Measurements from ENCODE around the gene TAPT1. TPM values are rescaled to one million over a fixed set of nuclear protein-coding genes. Genes with fewer than 3 reads are reported as not detected.
A peak's percentile ranks its signal among the peaks of the same experiment; 100 is the strongest.

The TAPT1 gene
- total RNA-seq, 2 donors from 2014 or later: 71.3 to 83.6 TPM

DNA sequence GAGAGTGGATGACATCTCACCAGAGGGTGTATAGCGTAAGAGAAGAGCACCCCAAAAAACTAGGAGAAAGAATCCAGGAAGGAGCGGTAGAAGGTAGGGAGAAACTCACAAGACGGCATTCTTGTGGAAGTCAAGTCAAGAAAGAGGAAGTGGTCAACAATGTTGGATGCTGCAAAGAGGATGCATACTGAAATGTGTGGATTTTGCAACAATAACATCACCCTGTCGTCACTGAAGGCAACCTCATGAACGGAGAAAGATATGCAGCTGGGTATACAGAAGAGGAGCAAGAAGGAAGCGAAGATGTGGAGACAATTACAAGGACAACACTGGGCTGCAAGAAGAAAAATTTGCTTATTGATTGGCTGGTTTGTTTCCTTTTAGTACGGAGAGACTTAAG is 11.4 kb upstream of the TAPT1 start:
- H3K36me3 Mint-ChIP-seq (ENCODE audit: low read depth): peaks cover 2% of the 10 kb centered on the region
- no peaks in the 10 kb centered on the region for H3K27me3 Mint-ChIP-seq
- no peak overlapping the region for H3K27ac Mint-ChIP-seq
- peaks cover 12% of the 10 kb centered on the region for H3K4me1 Mint-ChIP-seq
- no peak overlapping the region for H3K4me3 Mint-ChIP-seq
- DNase-seq (no peak), ATAC-seq (no peak)
- H3K9me3 ChIP-seq (ENCODE audit: control insufficient read depth, low read length, poor library complexity, severe bottlenecking): no peaks in the 10 kb centered on the region

DNA sequence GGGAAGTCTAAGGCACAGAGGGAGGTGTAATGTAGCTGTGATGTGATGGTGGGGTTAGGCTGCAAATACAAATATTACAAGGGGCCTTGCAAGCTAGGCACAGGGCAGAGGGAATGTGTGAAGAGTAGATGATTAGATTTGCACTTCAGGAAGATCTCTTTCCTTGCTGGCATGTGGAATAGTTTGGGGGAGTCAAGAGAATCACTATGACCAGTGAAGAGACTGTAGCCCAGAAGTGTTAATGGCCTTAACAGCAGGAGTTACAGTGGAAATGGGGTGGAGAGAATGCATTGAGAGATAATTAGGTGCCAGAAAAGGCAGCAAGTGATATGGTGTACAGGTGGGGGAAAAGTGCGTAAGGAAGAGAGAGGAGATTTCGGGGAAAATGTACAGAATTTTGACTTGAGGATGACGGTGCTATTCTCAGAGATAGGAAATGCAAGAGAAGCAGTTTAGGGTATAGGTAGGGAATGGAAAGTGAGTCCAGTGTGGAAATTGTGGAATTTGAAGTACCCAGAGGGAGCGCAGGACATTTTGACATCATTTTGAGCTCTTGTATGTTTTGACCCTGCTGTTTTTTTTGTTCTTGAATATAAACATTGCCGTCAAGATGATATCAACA is 10.2 kb upstream of the TAPT1 start:
- H3K9me3 ChIP-seq (ENCODE audit: control insufficient read depth, low read length, poor library complexity, severe bottlenecking): no peaks in the 10 kb centered on the region
- Mint-ChIP-seq H3K4me1 (peaks cover 13% of the 10 kb centered on the region), H3K4me3 (no peak overlapping the region), H3K27ac (no peak overlapping the region), H3K36me3 (ENCODE audit: low read depth) (no peaks in the 10 kb centered on the region), H3K27me3 (no peaks in the 10 kb centered on the region)
- ATAC-seq: no peak
- no peak for DNase-seq

DNA sequence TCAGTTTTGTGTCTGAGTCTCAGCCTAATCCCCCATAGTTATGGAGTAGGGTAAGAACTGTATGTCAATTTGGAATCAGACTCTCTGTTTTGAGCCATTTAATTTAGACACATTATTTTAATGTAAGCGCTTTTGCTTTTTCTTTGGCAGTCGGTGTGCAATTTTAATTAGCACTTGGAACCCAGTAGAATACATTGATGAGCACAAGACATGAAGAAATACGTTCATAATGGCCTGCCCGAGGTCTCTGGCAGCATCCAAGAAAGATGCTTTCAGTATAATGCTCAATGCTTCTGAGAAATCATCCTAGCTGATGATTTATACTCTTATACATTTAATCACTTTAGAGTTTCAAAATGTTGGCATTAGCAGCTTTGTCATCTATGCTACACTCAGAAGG is 8.9 kb upstream of the TAPT1 start:
- no peak overlapping the region for H3K4me3 Mint-ChIP-seq
- no peaks in the 10 kb centered on the region for H3K27me3 Mint-ChIP-seq
- H3K27ac Mint-ChIP-seq: no peak overlapping the region
- H3K4me1 Mint-ChIP-seq: peaks cover 17% of the 10 kb centered on the region
- H3K9me3 ChIP-seq (ENCODE audit: control insufficient read depth, low read length, poor library complexity, severe bottlenecking): no peaks in the 10 kb centered on the region
- H3K36me3 Mint-ChIP-seq (ENCODE audit: low read depth): no peaks in the 10 kb centered on the region
- ATAC-seq: no peak
- no peak for DNase-seq

DNA sequence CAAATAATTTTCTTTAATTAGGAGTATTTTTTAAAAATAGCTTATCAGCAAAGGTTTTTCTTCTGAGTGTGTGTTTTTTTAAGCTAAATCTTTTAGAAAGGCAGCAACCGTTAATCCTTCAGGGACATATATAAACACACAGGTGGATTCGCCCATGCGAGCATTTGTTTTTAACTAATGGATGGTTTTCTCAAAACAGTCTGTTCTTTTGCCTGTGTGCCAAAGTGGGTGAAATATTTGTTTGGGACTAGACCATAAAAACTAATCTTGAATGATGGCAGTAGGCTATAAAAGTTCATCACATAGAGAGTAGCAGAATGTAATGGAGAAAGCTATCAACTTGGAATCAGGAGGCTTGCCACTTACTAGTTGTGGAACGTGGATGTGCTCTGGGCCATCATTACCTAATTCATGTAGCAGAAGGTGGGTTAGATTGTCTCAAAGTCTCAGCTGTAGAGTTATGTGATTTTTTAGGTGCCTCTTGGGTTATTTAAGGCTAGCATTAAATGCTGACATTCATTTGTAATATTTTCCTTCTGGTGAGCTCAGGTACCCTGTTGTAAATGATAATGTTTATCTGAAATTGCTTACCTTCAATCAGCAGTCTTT is 7.4 kb upstream of the TAPT1 start:
- no peaks in the 10 kb centered on the region for H3K36me3 Mint-ChIP-seq (ENCODE audit: low read depth)
- H3K27ac Mint-ChIP-seq: peak overlapping the region; percentile 39
- peaks cover 13% of the 10 kb centered on the region for H3K4me1 Mint-ChIP-seq
- no peak for DNase-seq
- no peaks in the 10 kb centered on the region for H3K9me3 ChIP-seq (ENCODE audit: control insufficient read depth, low read length, poor library complexity, severe bottlenecking)
- H3K4me3 Mint-ChIP-seq: no peak overlapping the region
- ATAC-seq: no peak
- H3K27me3 Mint-ChIP-seq: no peaks in the 10 kb centered on the region

DNA sequence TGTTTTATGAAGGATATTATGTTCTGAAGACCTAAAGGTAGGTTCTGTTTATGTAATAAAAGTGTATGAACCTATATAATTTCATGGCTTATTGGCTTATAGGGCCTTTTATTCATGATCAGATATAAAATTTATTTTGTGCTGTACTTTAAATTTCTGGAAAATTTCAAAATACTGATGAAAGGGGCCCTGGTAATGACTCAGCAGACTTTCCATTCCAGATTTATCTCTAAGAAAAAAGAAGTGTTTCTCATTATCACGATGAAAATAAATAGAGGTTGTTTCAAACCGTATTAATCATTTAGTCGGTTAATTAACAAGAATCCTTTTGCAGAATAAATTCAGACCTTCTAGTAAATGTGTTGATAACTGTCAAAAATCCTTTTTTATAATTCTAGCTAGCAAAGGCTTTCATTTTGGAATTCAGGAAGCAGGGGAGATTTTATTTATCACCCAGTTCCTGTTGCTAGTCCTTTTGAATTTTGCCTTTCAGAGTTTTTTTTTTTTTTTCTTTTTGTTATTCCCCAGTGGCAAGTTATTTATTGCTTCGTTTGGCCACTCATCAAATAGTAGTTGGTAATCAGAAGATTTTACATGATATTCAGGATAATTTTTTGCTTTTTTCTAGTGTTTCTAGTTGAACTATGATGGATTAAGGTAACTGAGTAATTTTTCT is 5.4 kb upstream of the TAPT1 start:
- H3K9me3 ChIP-seq (ENCODE audit: control insufficient read depth, low read length, poor library complexity, severe bottlenecking): no peaks in the 10 kb centered on the region
- peaks cover 15% of the 10 kb centered on the region for H3K4me1 Mint-ChIP-seq
- H3K27me3 Mint-ChIP-seq: no peaks in the 10 kb centered on the region
- H3K27ac Mint-ChIP-seq: no peak overlapping the region
- H3K4me3 Mint-ChIP-seq: no peak overlapping the region
- ATAC-seq (no peak), DNase-seq (no peak)
- H3K36me3 Mint-ChIP-seq (ENCODE audit: low read depth): no peaks in the 10 kb centered on the region

DNA sequence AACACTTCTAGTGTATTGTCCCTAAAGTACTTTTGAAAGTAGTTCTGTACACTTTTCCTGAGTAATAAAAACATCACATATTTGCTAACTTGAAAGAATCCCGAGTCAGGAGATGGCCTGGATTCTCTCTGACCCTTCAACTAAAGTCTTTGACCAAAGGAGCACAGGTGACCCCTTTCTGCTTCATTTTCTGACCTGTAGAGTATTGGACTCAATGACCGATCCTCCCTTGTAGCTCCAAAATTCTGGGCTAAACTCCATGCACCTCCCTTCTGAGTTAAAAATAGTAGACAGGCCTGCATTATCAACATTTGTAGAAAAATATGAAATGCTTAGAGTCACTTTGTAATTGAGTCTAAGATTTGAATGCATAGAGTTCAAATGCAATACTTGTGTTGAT is 4.0 kb upstream of the TAPT1 start:
- Mint-ChIP-seq H3K4me1 (peaks cover 15% of the 10 kb centered on the region), H3K36me3 (ENCODE audit: low read depth) (no peaks in the 10 kb centered on the region), H3K27me3 (no peaks in the 10 kb centered on the region), H3K4me3 (no peak overlapping the region), H3K27ac (no peak overlapping the region)
- DNase-seq (no peak), ATAC-seq (no peak)
- no peaks in the 10 kb centered on the region for H3K9me3 ChIP-seq (ENCODE audit: control insufficient read depth, low read length, poor library complexity, severe bottlenecking)

DNA sequence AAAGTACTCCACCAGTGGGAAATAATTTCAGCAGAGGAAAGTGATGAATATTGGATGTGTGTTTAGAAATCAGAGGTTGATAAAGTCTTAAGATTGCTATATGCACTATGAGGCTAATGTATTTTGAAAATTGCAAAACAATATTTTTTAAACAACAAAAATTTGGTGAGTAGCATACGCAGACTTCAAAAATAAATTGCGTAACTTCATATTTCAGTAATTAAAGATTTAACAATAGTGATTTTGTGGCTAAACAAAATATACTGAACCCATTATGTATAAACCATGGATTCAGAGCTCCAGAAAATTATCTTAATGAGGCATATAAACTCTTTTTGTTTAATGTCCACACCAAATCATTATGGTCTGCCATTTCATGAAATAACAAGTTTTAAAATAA is 3.3 kb upstream of the TAPT1 start:
- peaks cover 21% of the 10 kb centered on the region for H3K4me1 Mint-ChIP-seq
- H3K27ac Mint-ChIP-seq: no peak overlapping the region
- no peak overlapping the region for H3K4me3 Mint-ChIP-seq
- ATAC-seq (no peak), DNase-seq (no peak)
- H3K27me3 Mint-ChIP-seq: no peaks in the 10 kb centered on the region
- H3K36me3 Mint-ChIP-seq (ENCODE audit: low read depth): no peaks in the 10 kb centered on the region
- no peaks in the 10 kb centered on the region for H3K9me3 ChIP-seq (ENCODE audit: control insufficient read depth, low read length, poor library complexity, severe bottlenecking)

DNA sequence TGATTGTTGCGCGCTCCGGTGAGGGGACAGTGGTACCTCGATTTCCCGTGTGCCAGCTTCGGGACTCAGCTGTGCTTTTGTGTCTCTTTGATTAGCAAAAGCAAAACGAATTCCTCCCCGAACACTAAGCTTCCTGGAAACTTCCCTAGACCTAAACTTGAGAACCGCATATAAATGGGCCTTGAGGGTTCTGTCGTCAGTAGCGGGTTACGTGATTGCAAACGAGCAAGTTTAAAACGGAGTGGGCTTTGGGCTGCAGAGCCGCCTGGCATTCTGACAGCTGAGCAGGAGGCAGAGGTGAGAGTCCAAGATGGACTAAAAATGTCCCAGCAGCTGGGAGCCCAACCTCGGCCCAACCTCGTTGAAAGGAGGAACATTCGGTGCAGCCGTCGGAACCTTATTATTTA is 1.2 kb upstream of the TAPT1 start:
- no peaks in the 10 kb centered on the region for H3K9me3 ChIP-seq (ENCODE audit: control insufficient read depth, low read length, poor library complexity, severe bottlenecking)
- Mint-ChIP-seq H3K27ac (peak overlapping the region; percentile 96), H3K4me3 (peak overlapping the region; percentile 92), H3K36me3 (ENCODE audit: low read depth) (no peaks in the 10 kb centered on the region), H3K27me3 (no peaks in the 10 kb centered on the region), H3K4me1 (peaks cover 37% of the 10 kb centered on the region)
- ATAC-seq (no peak), DNase-seq (no peak)

DNA sequence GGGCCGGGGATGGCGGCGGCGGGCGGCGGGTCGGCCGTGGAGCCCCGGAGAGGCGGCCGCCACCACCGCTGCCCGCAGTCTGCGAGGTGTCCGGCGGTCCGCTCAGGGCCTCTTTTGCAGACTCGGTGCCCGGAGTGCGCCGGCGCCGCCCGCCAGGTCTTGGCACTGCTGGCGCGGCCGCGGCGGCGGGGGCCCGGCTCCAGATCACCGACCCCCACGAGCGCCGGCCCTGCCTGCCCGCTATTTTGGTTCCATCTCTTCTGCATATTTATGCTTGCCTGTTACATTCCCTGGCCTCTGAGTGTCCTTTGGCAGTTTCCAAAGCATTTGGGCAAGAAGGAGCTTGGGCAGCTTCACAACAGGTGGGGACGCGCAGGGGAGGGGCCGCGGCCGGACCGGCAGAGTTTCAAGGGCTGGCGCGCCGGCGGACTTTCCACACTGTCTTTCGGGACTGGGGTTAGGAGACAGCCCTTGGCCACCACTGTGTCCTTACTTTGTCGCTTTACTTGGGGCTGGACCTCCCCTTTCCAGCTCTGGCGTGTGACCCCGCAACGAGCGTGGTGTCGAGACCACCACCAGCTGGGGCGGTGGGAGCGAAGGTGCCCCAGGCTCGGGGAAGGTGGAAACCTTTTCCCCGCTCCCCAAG is 668 bp upstream of the TAPT1 start:
- ATAC-seq (peak; percentile 13), DNase-seq (peak; percentile 10 to 19 (median 13))
- H3K27ac Mint-ChIP-seq: peak overlapping the region; percentile 96
- H3K4me1 Mint-ChIP-seq: peaks cover 36% of the 10 kb centered on the region
- no peaks in the 10 kb centered on the region for H3K36me3 Mint-ChIP-seq (ENCODE audit: low read depth)
- H3K4me3 Mint-ChIP-seq: peak overlapping the region; percentile 92
- no peaks in the 10 kb centered on the region for H3K9me3 ChIP-seq (ENCODE audit: control insufficient read depth, low read length, poor library complexity, severe bottlenecking)
- no peaks in the 10 kb centered on the region for H3K27me3 Mint-ChIP-seq

DNA sequence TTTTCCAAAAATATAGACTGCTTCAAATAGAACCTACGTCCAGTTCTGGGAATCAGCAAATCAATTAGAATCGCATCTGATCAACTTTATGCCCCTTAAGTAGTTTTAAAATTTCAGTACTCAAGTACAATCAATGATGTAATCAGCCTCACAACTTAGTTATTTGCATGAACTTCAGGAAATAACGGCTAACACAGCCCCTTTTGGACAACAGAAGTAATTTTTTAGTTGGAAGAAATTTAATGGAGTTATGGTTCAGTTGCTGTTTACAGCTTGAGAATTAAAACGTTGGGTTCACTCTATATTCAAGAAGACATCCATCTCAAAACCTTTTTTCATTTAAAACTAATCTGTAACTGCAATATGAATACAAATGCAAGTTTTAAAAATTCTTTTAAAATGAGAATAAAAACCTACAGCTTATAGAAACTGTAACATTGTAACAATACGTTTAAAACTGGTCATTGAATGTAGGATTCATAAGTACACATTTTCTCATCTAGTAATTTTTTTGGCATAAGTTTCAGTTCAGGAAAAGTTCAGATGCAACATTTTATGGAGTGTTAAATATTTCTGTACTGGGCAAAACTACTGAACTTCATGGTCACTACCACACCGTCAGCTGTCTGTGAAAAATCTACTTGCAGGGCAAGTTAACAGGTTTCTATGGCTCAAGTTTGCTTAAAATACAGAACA is 956 bp downstream of the TAPT1 start:
- Mint-ChIP-seq H3K27ac (peak overlapping the region; percentile 81), H3K36me3 (ENCODE audit: low read depth) (no peaks in the 10 kb centered on the region), H3K4me3 (peak overlapping the region; percentile 85), H3K27me3 (no peaks in the 10 kb centered on the region), H3K4me1 (peaks cover 34% of the 10 kb centered on the region)
- no peaks in the 10 kb centered on the region for H3K9me3 ChIP-seq (ENCODE audit: control insufficient read depth, low read length, poor library complexity, severe bottlenecking)
- ATAC-seq (no peak), DNase-seq (no peak)

DNA sequence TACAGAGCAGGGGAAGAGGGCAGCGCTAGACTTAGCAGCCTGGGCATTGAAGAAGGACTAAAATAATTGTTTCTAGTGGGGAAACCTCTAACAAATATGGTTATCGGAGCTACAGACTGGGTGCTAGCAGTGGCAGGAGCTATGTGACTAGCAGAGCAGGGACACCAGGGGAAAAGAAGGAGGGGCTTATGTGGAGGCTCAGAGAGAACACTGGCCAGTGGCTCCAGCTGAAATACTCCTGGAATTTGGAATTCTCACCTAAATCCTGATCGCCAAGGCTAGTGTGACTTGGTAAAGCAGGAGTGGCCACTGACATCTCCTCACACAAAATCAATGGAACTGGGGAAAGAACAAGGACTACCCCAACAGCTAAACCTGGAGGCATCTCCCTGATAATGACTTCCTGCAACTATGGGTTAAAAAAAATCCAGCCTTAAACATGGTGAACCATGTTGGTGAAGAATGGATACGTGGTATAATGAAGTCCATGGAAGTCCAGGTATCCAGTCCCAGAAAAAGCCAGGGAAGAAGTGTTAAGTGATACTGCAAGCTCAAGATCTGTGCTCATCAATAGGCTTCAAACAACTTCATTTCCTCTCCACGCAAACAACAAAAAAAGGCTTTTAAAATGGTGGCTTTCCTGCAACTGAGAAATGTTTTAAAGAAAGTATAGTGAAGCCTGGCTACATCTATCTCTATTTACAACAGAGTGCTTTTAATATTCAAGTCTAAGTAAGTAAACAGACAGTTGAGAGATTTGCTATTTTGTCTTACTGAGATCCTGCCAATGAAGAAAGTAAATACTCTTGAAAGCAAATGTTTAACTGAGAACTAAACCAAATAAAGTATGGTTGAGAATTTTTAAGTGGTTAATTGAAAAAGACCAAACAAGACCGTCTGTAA is 1.8 kb downstream of the TAPT1 start:
- Mint-ChIP-seq H3K27me3 (no peaks in the 10 kb centered on the region), H3K4me1 (peaks cover 33% of the 10 kb centered on the region), H3K36me3 (ENCODE audit: low read depth) (no peaks in the 10 kb centered on the region), H3K4me3 (peak overlapping the region; percentile 85), H3K27ac (peak overlapping the region; percentile 81)
- ATAC-seq (no peak), DNase-seq (no peak)
- no peaks in the 10 kb centered on the region for H3K9me3 ChIP-seq (ENCODE audit: control insufficient read depth, low read length, poor library complexity, severe bottlenecking)

DNA sequence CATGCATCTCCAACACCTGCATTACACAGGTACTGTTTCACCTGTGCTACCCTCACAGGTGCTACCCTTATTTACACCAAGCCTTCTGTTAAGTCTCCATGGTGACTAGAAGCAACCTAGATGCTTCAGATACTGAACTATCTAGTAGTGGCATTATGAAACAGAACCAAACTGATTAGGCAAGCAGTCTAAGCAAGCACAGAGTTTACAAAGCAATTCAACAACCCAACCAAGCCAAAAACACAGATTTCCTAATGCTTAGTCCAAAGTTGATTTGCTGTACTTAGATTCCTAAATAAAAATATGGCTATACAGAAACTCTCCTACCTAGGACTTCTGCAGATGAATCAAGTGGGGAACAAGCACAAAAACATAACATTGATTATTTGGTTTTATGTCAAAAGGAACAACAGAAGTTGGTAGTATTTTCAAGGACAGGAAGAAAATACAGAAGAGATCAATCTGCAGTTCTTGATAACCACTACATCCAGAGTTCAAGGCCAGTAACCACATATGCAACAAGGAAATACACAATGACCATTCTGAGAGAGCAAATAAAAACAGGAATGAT is 3.2 kb downstream of the TAPT1 start:
- H3K4me3 Mint-ChIP-seq: peak overlapping the region; percentile 85
- H3K27ac Mint-ChIP-seq: peak overlapping the region; percentile 81
- peaks cover 35% of the 10 kb centered on the region for H3K4me1 Mint-ChIP-seq
- no peaks in the 10 kb centered on the region for H3K36me3 Mint-ChIP-seq (ENCODE audit: low read depth)
- H3K27me3 Mint-ChIP-seq: no peaks in the 10 kb centered on the region
- no peak for DNase-seq
- no peaks in the 10 kb centered on the region for H3K9me3 ChIP-seq (ENCODE audit: control insufficient read depth, low read length, poor library complexity, severe bottlenecking)
- no peak for ATAC-seq
